ENCODE data around the gene MBLAC1. TPM values are rescaled to one million over a fixed set of nuclear protein-coding genes. Genes with fewer than 3 reads are reported as not detected.

The MBLAC1 gene
- total and polyA plus RNA-seq, 2 donors from 2014 or later: 2.4 to 3.7 TPM

- no peak overlapping the region for H3K27ac ChIP-seq (ENCODE audit: low read depth in 2 of 2, low read length in 2 of 2)
- peaks cover 0 to 2% (median 0%) of the 10 kb centered on the region in 3 donors for H3K4me1 ChIP-seq (ENCODE audit: control insufficient read depth in 2 of 3, insufficient read depth in 2 of 3, low read depth in 1 of 3, low read length in 3 of 3)
- DNase-seq: peak in 2 of 5 donors; percentile 43 to 65
- intact Hi-C loops (cut with DNase I): no loop called here
- no peaks in the 10 kb centered on the region for H3K9me3 ChIP-seq (ENCODE audit: control insufficient read depth in 2 of 3, insufficient read depth in 1 of 3, low read length in 3 of 3)
- H3K36me3 ChIP-seq (ENCODE audit: control insufficient read depth in 2 of 3, insufficient read depth in 3 of 3, low read length in 3 of 3): no peaks in the 10 kb centered on the region
- no peak overlapping the region for H3K4me3 ChIP-seq (ENCODE audit: low read length in 3 of 3)
- H3K27me3 ChIP-seq (ENCODE audit: control insufficient read depth, insufficient read depth, low read length): no peaks in the 10 kb centered on the region
- no peak for FAIRE-seq
- TF ChIP-seq CTCF (IDR thresholded peaks at IDR 0.05; ENCODE audit: borderline replicate concordance, extremely low read depth, insufficient read depth): no peak
- no peak overlapping the region for H3K9ac ChIP-seq (ENCODE audit: low read length in 3 of 3)
These were observed 47.2 kb downstream of the MBLAC1 start for GRCh38 chr7:100173806-100174495.

GRCh38 chr7:100174582-100174981 is 47.8 kb downstream of the MBLAC1 start:
- Histone ChIP-seq H3K4me1 (ENCODE audit: control insufficient read depth in 2 of 3, insufficient read depth in 2 of 3, low read depth in 1 of 3, low read length in 3 of 3) (peaks cover 0 to 2% (median 0%) of the 10 kb centered on the region in 3 donors), H3K36me3 (ENCODE audit: control insufficient read depth in 2 of 3, insufficient read depth in 3 of 3, low read length in 3 of 3) (no peaks in the 10 kb centered on the region), H3K4me3 (ENCODE audit: low read length in 3 of 3) (no peak overlapping the region), H3K9ac (ENCODE audit: low read length in 3 of 3) (no peak overlapping the region), H3K27ac (ENCODE audit: low read depth in 2 of 2, low read length in 2 of 2) (no peak overlapping the region), H3K9me3 (ENCODE audit: control insufficient read depth in 2 of 3, insufficient read depth in 1 of 3, low read length in 3 of 3) (no peaks in the 10 kb centered on the region), H3K27me3 (ENCODE audit: control insufficient read depth, insufficient read depth, low read length) (no peaks in the 10 kb centered on the region)
- no peak for TF ChIP-seq CTCF (IDR thresholded peaks at IDR 0.05; ENCODE audit: borderline replicate concordance, extremely low read depth, insufficient read depth)
- FAIRE-seq (no peak), DNase-seq (no peak)
- intact Hi-C loops (cut with DNase I): no loop called here

GRCh38 chr7:100175296-100175935 is 48.6 kb downstream of the MBLAC1 start:
- H3K27me3 ChIP-seq (ENCODE audit: control insufficient read depth, insufficient read depth, low read length): no peaks in the 10 kb centered on the region
- H3K36me3 ChIP-seq (ENCODE audit: control insufficient read depth in 2 of 3, insufficient read depth in 3 of 3, low read length in 3 of 3): no peaks in the 10 kb centered on the region
- intact Hi-C loops (cut with DNase I): no loop called here
- peak in 2 of 5 donors; percentile 47 to 48 for DNase-seq
- peaks cover 0 to 2% (median 0%) of the 10 kb centered on the region in 3 donors for H3K4me1 ChIP-seq (ENCODE audit: control insufficient read depth in 2 of 3, insufficient read depth in 2 of 3, low read depth in 1 of 3, low read length in 3 of 3)
- H3K9me3 ChIP-seq (ENCODE audit: control insufficient read depth in 2 of 3, insufficient read depth in 1 of 3, low read length in 3 of 3): no peaks in the 10 kb centered on the region
- no peak overlapping the region for H3K9ac ChIP-seq (ENCODE audit: low read length in 3 of 3)
- no peak for FAIRE-seq
- H3K27ac ChIP-seq (ENCODE audit: low read depth in 2 of 2, low read length in 2 of 2): no peak overlapping the region
- no peak overlapping the region for H3K4me3 ChIP-seq (ENCODE audit: low read length in 3 of 3)
- no peak for TF ChIP-seq CTCF (IDR thresholded peaks at IDR 0.05; ENCODE audit: borderline replicate concordance, extremely low read depth, insufficient read depth)
